Epidermal melanocyte (primary cell): Measurements from ENCODE around the gene NAB1.
"Not testable (repeated sequence)": the region's sequence is repeated elsewhere in the genome, so short reads cannot be mapped to it uniquely, and the experiment has no call there.

Experiments used
- DNase-seq: peaks from one replicate; pipeline ENCODE4 v3.0.0; 2011; ENCODE audit warnings: low spot score; ENCODE audit not compliant: insufficient read length

NAB1 gene, protein sequence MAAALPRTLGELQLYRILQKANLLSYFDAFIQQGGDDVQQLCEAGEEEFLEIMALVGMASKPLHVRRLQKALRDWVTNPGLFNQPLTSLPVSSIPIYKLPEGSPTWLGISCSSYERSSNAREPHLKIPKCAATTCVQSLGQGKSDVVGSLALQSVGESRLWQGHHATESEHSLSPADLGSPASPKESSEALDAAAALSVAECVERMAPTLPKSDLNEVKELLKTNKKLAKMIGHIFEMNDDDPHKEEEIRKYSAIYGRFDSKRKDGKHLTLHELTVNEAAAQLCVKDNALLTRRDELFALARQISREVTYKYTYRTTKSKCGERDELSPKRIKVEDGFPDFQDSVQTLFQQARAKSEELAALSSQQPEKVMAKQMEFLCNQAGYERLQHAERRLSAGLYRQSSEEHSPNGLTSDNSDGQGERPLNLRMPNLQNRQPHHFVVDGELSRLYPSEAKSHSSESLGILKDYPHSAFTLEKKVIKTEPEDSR

GRCh38 chr2:190649035-190649797, at the start of gene NAB1:
Gene NAB1, plus strand, starts transcription at chr2:190649083. Its CDS starts 10,094 bp downstream, at chr2:190659177.
- no peak for DNase-seq

GRCh38 chr2:190599546-190600220, 49.2 kb upstream of the NAB1 start:
- no peak for DNase-seq

DNA sequence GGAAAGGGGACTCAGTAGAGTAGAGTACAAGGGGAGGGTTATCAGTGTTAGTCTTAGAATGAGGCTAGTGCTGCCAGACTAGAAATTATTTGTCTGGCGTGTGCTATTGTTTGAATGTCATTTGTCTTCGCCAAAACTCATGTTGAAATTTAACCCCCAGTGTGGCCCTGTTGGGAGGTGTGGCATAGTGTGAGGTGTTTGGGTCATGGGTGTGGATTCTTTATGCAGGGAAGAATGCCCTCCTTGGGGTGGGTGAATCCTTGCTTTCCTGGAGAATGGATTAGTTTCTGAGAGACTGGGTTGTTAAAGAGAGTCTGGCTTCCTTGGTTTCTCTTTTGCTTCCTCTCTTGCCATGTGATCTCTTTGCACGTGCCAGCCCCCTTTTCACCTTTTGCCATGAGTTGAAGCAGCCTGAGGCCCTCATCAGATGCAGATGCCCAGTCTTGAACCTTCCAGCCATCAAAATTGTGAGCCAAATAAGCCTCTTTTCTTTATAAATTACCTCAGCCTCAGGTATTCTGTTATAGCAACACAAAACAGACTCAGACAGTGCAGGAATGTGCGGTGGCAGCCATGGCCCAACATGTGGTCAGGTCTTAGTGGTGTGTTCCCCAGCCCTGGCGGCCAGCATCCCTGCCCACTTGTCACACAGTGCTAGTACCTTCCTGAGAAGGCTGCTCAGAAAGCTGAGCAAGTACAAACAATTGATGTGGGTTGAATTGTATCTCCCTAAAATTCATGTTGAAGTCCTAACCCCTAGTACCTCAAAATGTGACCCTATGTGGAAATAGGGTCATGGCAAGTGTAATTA, 48.4 kb upstream of the NAB1 start:
- DNase-seq, result no peak

GRCh38 chr2:190603374-190603773, 45.5 kb upstream of the NAB1 start:
- DNase-seq, result no peak

DNA sequence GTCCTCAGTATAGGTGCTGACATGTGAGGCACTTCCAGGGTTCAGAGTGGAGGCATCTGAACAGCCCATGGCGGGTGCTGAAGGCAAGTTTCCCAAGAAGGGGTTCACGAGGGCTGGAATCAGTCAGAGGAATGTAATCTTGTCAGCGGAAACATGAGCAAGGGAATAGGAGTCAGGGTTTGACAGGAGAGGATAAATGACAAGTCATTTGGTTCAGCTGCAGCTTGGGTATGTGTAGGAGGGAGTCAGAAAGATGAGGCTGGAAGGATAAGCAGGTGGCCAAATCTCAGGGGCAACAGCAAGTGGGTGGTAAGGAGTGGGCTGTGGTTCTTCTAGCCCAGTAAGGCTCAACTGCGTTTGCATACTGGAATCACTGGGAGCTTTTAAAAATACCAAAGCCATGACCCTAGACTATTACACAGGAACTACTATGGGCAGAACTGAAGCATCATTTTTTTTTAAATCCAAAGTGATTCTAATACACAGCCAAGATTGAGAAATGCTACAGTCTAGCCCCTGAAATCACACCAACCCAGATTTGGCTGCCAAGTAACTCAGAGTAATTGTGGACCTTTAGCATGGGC, 41.8 kb upstream of the NAB1 start:
- DNase-seq, result no peak

GRCh38 chr2:190607657-190608357, 41.1 kb upstream of the NAB1 start:
- DNase-seq, result no peak

DNA sequence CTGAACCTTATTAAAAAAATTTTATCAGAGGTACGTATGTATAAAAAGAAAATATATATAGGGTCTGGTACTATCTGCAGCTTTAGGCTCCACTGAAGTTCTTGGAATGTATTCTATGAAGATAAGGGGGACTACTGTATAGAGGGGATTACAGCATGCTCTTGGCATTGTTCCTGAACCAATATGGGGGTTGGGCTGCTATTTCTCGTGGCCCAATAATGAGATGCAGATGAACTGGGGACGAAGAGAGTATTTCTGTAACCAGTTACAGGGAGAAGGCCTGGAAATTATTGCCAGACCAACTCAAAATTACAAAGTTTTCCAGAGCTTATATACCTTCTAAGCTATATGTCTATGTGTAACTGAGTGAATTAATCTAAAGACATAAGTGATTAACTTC, 40.0 kb upstream of the NAB1 start:
- not testable (repeated sequence) for DNase-seq

- not testable (repeated sequence) for DNase-seq
Measured at GRCh38 chr2:190609397-190609796, 39.5 kb upstream of the NAB1 start.

- not testable (repeated sequence) for DNase-seq
Measured at GRCh38 chr2:190610528-190610927, 38.4 kb upstream of the NAB1 start.

GRCh38 chr2:190615555-190616200, 33.2 kb upstream of the NAB1 start:
- no peak for DNase-seq

DNA sequence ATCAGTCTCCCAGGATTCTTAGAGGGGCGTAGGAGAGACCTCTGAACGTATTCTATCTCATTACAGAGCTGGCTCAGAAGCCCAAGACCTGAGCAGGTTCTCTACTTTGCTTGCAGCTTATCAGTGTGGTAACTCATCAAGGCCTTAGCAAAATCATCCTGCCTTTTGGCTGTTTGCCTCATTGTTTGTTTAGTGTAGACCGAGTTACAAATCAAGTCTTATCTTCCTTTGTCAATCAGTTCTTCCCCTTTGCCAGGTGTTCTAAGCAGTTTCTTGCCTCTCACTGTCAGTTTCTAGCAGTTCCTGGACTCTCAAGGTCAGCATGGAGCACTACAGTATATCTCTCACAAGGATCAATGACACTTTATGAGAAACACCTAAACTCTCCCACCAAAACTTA, 30.9 kb upstream of the NAB1 start:
- DNase-seq, result no peak

- no peak for DNase-seq
Measured at GRCh38 chr2:190625691-190626090, 23.2 kb upstream of the NAB1 start.

DNA sequence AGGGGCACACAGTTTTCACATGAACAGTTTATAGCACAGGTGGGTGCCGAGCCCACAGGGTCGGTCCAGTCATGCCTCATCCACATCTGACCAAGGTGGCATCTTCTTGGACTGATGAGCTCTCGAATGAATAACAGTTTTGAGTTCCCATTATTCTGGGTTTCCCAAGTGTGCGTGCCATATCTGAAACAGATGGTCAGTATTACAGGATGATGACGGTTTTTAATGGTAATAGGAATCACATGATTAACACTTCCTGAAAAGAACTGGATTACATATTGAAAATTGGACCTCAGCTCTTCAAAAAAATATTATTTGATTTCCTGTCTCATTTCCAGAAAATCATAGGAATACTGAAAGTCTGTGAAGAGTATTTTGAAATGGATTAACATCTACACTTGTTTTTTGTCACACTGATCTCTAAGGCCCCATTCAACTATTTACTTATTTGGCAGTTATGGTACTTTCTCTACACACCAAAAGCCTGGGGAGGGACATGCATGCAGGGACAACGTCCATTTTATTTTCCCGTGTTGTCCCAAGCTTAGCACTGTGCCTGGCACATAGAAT, 22.2 kb upstream of the NAB1 start:
- no peak for DNase-seq

- DNase-seq, result no peak
Measured at GRCh38 chr2:190627448-190628412, 21.2 kb upstream of the NAB1 start.

DNA sequence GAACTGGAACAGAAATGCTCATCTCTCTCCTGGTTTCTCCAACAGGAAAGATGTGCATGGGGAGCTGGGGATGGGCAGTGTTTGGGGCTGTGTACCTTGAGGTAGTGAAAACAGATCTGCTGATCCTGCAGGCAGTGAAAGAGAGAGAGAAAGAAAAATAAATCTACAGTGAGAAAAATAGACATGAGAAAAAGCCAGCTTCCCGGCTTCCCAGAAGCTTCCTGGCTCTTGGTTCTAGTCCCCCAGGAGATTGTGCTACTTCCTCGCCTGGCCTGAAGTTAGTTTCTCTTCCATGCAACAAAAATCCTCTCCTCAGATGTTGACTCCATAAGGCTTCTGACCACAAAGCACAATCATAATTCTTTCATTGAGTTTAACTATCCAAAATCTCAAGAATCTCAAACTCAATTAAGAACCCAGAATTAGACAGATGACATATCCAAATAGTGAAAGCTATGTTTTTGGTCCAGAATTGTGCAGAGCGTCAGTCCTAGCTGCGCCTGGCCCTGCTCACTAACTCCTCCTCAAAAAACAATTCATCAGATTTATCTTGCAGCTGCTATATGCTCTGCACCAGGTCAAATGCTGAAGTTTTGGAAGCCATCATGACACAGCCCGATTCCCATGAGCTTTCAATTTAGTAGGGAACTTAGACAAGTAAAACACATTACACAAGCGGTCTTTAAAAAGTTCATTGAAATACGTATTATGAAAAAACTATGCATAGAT, 20.1 kb upstream of the NAB1 start:
- no peak for DNase-seq

- no peak for DNase-seq
Measured at GRCh38 chr2:190634381-190634780, 14.5 kb upstream of the NAB1 start.

DNA sequence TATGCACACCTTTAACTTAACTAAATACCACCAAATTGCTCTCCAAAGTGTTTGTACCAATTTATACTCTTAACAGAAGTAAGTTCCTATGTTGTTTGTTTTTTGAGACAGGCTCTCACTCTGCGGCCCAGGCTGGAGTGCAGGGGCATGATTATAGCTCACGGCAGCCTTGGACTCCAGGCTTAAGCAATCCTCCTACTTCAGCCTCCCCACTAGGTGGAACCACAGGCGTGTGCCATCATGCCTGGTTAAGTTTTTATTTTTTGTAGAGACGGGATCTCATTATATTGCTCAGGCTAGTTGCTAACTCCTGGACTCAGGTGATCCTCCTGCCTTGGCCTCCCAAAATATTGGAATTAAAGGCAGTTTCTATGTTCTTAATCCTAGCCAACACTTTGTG, 13.1 kb upstream of the NAB1 start:
- no peak for DNase-seq
